ENCODE results near the gene SLC15A3. TPM values are rescaled to one million over a fixed set of nuclear protein-coding genes. Genes with fewer than 3 reads are reported as not detected.

Gene SLC15A3
- polyA plus RNA-seq, 3 donors, result 27.1 to 121 (median 35.0) TPM

- Mint-ChIP-seq H3K9me3 (peaks cover 0 to 3% (median 1%) of the 10 kb centered on the region in 7 donors), H3K27me3 (ENCODE audit: low read depth in 3 of 3) (peaks cover 19 to 30% (median 26%) of the 10 kb centered on the region in 3 donors)
- peak; percentile 89 to 97 (median 91) for DNase-seq
These were observed 2.4 kb upstream of the SLC15A3 start for GRCh38 chr11:60954421-60954820.

GRCh38 chr11:60953781-60954180, 1.8 kb upstream of the SLC15A3 start:
- H3K27me3 ChIP-seq (ENCODE audit: control insufficient read depth in 2 of 2, insufficient read depth in 2 of 2, low read length in 2 of 2), result peaks cover under 1 to 3% of the 10 kb centered on the region in 2 donors
- H2AFZ ChIP-seq (ENCODE audit: insufficient read depth, low read depth, low read length, poor library complexity, severe bottlenecking), result no peak overlapping the region
- peak; percentile 94 to 98 (median 95) for DNase-seq
- Mint-ChIP-seq H3K27ac (peak overlapping the region; percentile 99 to 100 (median 100)), H3K27me3 (ENCODE audit: low read depth in 3 of 3) (peaks cover 18 to 26% (median 25%) of the 10 kb centered on the region in 3 donors), H3K4me3 (peak overlapping the region; percentile 66 to 92), H3K4me1 (peaks cover 65% of the 10 kb centered on the region), H3K9me3 (peaks cover 0 to 3% (median 1%) of the 10 kb centered on the region in 7 donors), H3K36me3 (peaks cover 23 to 24% of the 10 kb centered on the region in 2 donors)
- peak overlapping the region; percentile 66 for H3K9ac ChIP-seq (ENCODE audit: insufficient read depth, low read length, poor library complexity, severe bottlenecking)
- H3K9me3 ChIP-seq (replicated peaks in 1 of 2; ENCODE audit: control insufficient read depth in 1 of 2, insufficient read depth in 1 of 2, low read length in 2 of 2), result no peaks in the 10 kb centered on the region
- peak overlapping the region in 1 of 3 experiments; percentile 94 for H3K4me3 ChIP-seq (replicated peaks in 1 of 3; ENCODE audit: low read depth in 2 of 3, low read length in 3 of 3)
- no peak overlapping the region for H3K4me2 ChIP-seq (replicated peaks; ENCODE audit: extremely low read depth, low read length, poor library complexity, severe bottlenecking)
- H3K79me2 ChIP-seq (ENCODE audit: insufficient read depth, low read length), result peaks cover 30% of the 10 kb centered on the region
- peaks cover 24% of the 10 kb centered on the region for H4K20me1 ChIP-seq (ENCODE audit: insufficient read depth, low read length)
- no peak for TF ChIP-seq CTCF (IDR thresholded peaks at IDR 0.05)
- H3K27ac ChIP-seq (ENCODE audit: low read depth in 1 of 2, low read length in 2 of 2), result peak overlapping the region; percentile 99 to 100
- H3K36me3 ChIP-seq (replicated peaks in 1 of 2; ENCODE audit: control insufficient read depth in 1 of 2, insufficient read depth in 2 of 2, low read length in 2 of 2), result peaks cover 0 to 4% of the 10 kb centered on the region in 2 donors
- intact Hi-C loops (cut with micrococcal nuclease), result loop anchor here (2.0 to 5.0 kb wide), 5 partner anchors 36 to 209 kb away; partner anchors contain the start of gene VPS37C (in 2 of the 2)
- WGBS (ENCODE audit: insufficient coverage), result 94% methylated on average over 3 of the region's 6 CpGs
- H3K4me1 ChIP-seq (ENCODE audit: control insufficient read depth in 1 of 2, insufficient read depth in 2 of 2, low read length in 2 of 2), result peaks cover 62 to 68% of the 10 kb centered on the region in 2 donors

More at GRCh38 chr11:60954421-60954820, 2.4 kb upstream of the SLC15A3 start:
- Histone ChIP-seq H3K4me1 (ENCODE audit: control insufficient read depth in 1 of 2, insufficient read depth in 2 of 2, low read length in 2 of 2) (peaks cover 57 to 62% of the 10 kb centered on the region in 2 donors), H3K4me2 (replicated peaks; ENCODE audit: extremely low read depth, low read length, poor library complexity, severe bottlenecking) (peak overlapping the region; percentile 24), H3K27ac (ENCODE audit: low read depth in 1 of 2, low read length in 2 of 2) (peak overlapping the region; percentile 99 to 100), H3K27me3 (ENCODE audit: control insufficient read depth in 2 of 2, insufficient read depth in 2 of 2, low read length in 2 of 2) (peaks cover 5 to 7% of the 10 kb centered on the region in 2 donors), H3K9ac (ENCODE audit: insufficient read depth, low read length, poor library complexity, severe bottlenecking) (peak overlapping the region; percentile 66), H3K36me3 (replicated peaks in 1 of 2; ENCODE audit: control insufficient read depth in 1 of 2, insufficient read depth in 2 of 2, low read length in 2 of 2) (no peaks in the 10 kb centered on the region), H3K79me2 (ENCODE audit: insufficient read depth, low read length) (peaks cover 24% of the 10 kb centered on the region), H3K9me3 (replicated peaks in 1 of 2; ENCODE audit: control insufficient read depth in 1 of 2, insufficient read depth in 1 of 2, low read length in 2 of 2) (no peaks in the 10 kb centered on the region), H2AFZ (ENCODE audit: insufficient read depth, low read depth, low read length, poor library complexity, severe bottlenecking) (no peak overlapping the region), H3K4me3 (replicated peaks in 1 of 3; ENCODE audit: low read depth in 2 of 3, low read length in 3 of 3) (no peak overlapping the region), H4K20me1 (ENCODE audit: insufficient read depth, low read length) (peaks cover 17% of the 10 kb centered on the region)
- intact Hi-C loops (cut with micrococcal nuclease), result loop anchor here (2.0 to 5.0 kb wide), 4 partner anchors 37 to 208 kb away; partner anchors contain the start of gene VPS37C (in 1 of the 2)
- TF ChIP-seq CTCF (IDR thresholded peaks at IDR 0.05), result no peak
- peaks cover 17 to 19% of the 10 kb centered on the region in 2 donors for H3K36me3 Mint-ChIP-seq
- peaks cover 59% of the 10 kb centered on the region for H3K4me1 Mint-ChIP-seq
- peak overlapping the region; percentile 34 to 65 for H3K4me3 Mint-ChIP-seq
- 36% methylated on average over 4 of the region's 5 CpGs for whole genome bisulfite sequencing (ENCODE audit: insufficient coverage)
- H3K27ac Mint-ChIP-seq, result peak overlapping the region; percentile 99 to 100 (median 100)

All from CD14-positive monocyte (primary cell).